ENCODE results near the gene RRP1.

Gene RRP1

GRCh38 chr21:43778469-43779335 lies 10.7 kb upstream of the RRP1 start:
- H3K79me2 ChIP-seq (ENCODE audit: control insufficient read depth, insufficient read depth, low read length, unreplicated experiment), result peaks cover 11% of the 10 kb centered on the region
- no peak overlapping the region for H3K4me3 ChIP-seq (ENCODE audit: low read depth, low read length)
- H3K4me1 ChIP-seq (ENCODE audit: control insufficient read depth, insufficient read depth, low read length, unreplicated experiment), result no peaks in the 10 kb centered on the region
- H2AFZ ChIP-seq (ENCODE audit: low read length, unreplicated experiment), result no peak overlapping the region
- no peaks in the 10 kb centered on the region for H3K36me3 ChIP-seq (ENCODE audit: insufficient read depth, low read length)
- no peak overlapping the region for H3K27ac ChIP-seq (ENCODE audit: low read depth, low read length)
- H3K27me3 ChIP-seq (ENCODE audit: insufficient read depth, low read length), result no peaks in the 10 kb centered on the region

- Histone ChIP-seq H3K79me2 (ENCODE audit: control insufficient read depth, insufficient read depth, low read length, unreplicated experiment) (peaks cover 9% of the 10 kb centered on the region), H3K36me3 (ENCODE audit: insufficient read depth, low read length) (no peaks in the 10 kb centered on the region), H3K4me1 (ENCODE audit: control insufficient read depth, insufficient read depth, low read length, unreplicated experiment) (no peaks in the 10 kb centered on the region), H3K27ac (ENCODE audit: low read depth, low read length) (no peak overlapping the region), H3K4me3 (ENCODE audit: low read depth, low read length) (no peak overlapping the region), H3K27me3 (ENCODE audit: insufficient read depth, low read length) (no peaks in the 10 kb centered on the region), H2AFZ (ENCODE audit: low read length, unreplicated experiment) (no peak overlapping the region)
These were observed 9.7 kb upstream of the RRP1 start for GRCh38 chr21:43779660-43780059.

- H3K27ac ChIP-seq (ENCODE audit: low read depth, low read length), result no peak overlapping the region
- H3K27me3 ChIP-seq (ENCODE audit: insufficient read depth, low read length), result no peaks in the 10 kb centered on the region
- no peak overlapping the region for H2AFZ ChIP-seq (ENCODE audit: low read length, unreplicated experiment)
- H3K4me1 ChIP-seq (ENCODE audit: control insufficient read depth, insufficient read depth, low read length, unreplicated experiment), result no peaks in the 10 kb centered on the region
- H3K36me3 ChIP-seq (ENCODE audit: insufficient read depth, low read length), result no peaks in the 10 kb centered on the region
- H3K79me2 ChIP-seq (ENCODE audit: control insufficient read depth, insufficient read depth, low read length, unreplicated experiment), result no peaks in the 10 kb centered on the region
- no peak overlapping the region for H3K4me3 ChIP-seq (ENCODE audit: low read depth, low read length)
These were observed 7.5 kb upstream of the RRP1 start for GRCh38 chr21:43781846-43782245.

- H3K4me3 ChIP-seq (ENCODE audit: low read depth, low read length), result no peak overlapping the region
- H3K4me1 ChIP-seq (ENCODE audit: control insufficient read depth, insufficient read depth, low read length, unreplicated experiment), result no peaks in the 10 kb centered on the region
These were observed 6.8 kb upstream of the RRP1 start for GRCh38 chr21:43782431-43783097.

GRCh38 chr21:43783098-43783700 lies 6.2 kb upstream of the RRP1 start:
- no peaks in the 10 kb centered on the region for H3K27me3 ChIP-seq (ENCODE audit: insufficient read depth, low read length)
- no peaks in the 10 kb centered on the region for H3K36me3 ChIP-seq (ENCODE audit: insufficient read depth, low read length)
- no peak overlapping the region for H2AFZ ChIP-seq (ENCODE audit: low read length, unreplicated experiment)
- no peaks in the 10 kb centered on the region for H3K79me2 ChIP-seq (ENCODE audit: control insufficient read depth, insufficient read depth, low read length, unreplicated experiment)
- no peaks in the 10 kb centered on the region for H3K4me1 ChIP-seq (ENCODE audit: control insufficient read depth, insufficient read depth, low read length, unreplicated experiment)
- H3K4me3 ChIP-seq (ENCODE audit: low read depth, low read length), result no peak overlapping the region
- H3K27ac ChIP-seq (ENCODE audit: low read depth, low read length), result no peak overlapping the region

More at GRCh38 chr21:43782431-43783097, 6.8 kb upstream of the RRP1 start:
- no peaks in the 10 kb centered on the region for H3K36me3 ChIP-seq (ENCODE audit: insufficient read depth, low read length)
- no peak overlapping the region for H3K27ac ChIP-seq (ENCODE audit: low read depth, low read length)
- no peaks in the 10 kb centered on the region for H3K79me2 ChIP-seq (ENCODE audit: control insufficient read depth, insufficient read depth, low read length, unreplicated experiment)
- H2AFZ ChIP-seq (ENCODE audit: low read length, unreplicated experiment), result no peak overlapping the region
- H3K27me3 ChIP-seq (ENCODE audit: insufficient read depth, low read length), result no peaks in the 10 kb centered on the region

GRCh38 chr21:43785134-43785533 lies 4.2 kb upstream of the RRP1 start:
- Histone ChIP-seq H2AFZ (ENCODE audit: low read length, unreplicated experiment) (no peak overlapping the region), H3K27ac (ENCODE audit: low read depth, low read length) (no peak overlapping the region), H3K4me1 (ENCODE audit: control insufficient read depth, insufficient read depth, low read length, unreplicated experiment) (no peaks in the 10 kb centered on the region), H3K4me3 (ENCODE audit: low read depth, low read length) (no peak overlapping the region), H3K36me3 (ENCODE audit: insufficient read depth, low read length) (no peaks in the 10 kb centered on the region), H3K27me3 (ENCODE audit: insufficient read depth, low read length) (no peaks in the 10 kb centered on the region), H3K79me2 (ENCODE audit: control insufficient read depth, insufficient read depth, low read length, unreplicated experiment) (peaks cover 7% of the 10 kb centered on the region)

- Histone ChIP-seq H3K4me3 (ENCODE audit: low read depth, low read length) (no peak overlapping the region), H3K79me2 (ENCODE audit: control insufficient read depth, insufficient read depth, low read length, unreplicated experiment) (peaks cover 19% of the 10 kb centered on the region), H2AFZ (ENCODE audit: low read length, unreplicated experiment) (no peak overlapping the region), H3K4me1 (ENCODE audit: control insufficient read depth, insufficient read depth, low read length, unreplicated experiment) (peaks cover 3% of the 10 kb centered on the region), H3K27me3 (ENCODE audit: insufficient read depth, low read length) (no peaks in the 10 kb centered on the region), H3K36me3 (ENCODE audit: insufficient read depth, low read length) (no peaks in the 10 kb centered on the region), H3K27ac (ENCODE audit: low read depth, low read length) (no peak overlapping the region)
These were observed 3.0 kb upstream of the RRP1 start for GRCh38 chr21:43786300-43786806.

- peaks cover 24% of the 10 kb centered on the region for H3K79me2 ChIP-seq (ENCODE audit: control insufficient read depth, insufficient read depth, low read length, unreplicated experiment)
- no peak overlapping the region for H2AFZ ChIP-seq (ENCODE audit: low read length, unreplicated experiment)
- no peak overlapping the region for H3K27ac ChIP-seq (ENCODE audit: low read depth, low read length)
- H3K4me3 ChIP-seq (ENCODE audit: low read depth, low read length), result no peak overlapping the region
- no peaks in the 10 kb centered on the region for H3K36me3 ChIP-seq (ENCODE audit: insufficient read depth, low read length)
- H3K4me1 ChIP-seq (ENCODE audit: control insufficient read depth, insufficient read depth, low read length, unreplicated experiment), result peaks cover 3% of the 10 kb centered on the region
- no peaks in the 10 kb centered on the region for H3K27me3 ChIP-seq (ENCODE audit: insufficient read depth, low read length)
These were observed 2.5 kb upstream of the RRP1 start for GRCh38 chr21:43786807-43787440.

- peaks cover 3% of the 10 kb centered on the region for H3K4me1 ChIP-seq (ENCODE audit: control insufficient read depth, insufficient read depth, low read length, unreplicated experiment)
- H2AFZ ChIP-seq (ENCODE audit: low read length, unreplicated experiment), result peak overlapping the region; percentile 66
- H3K36me3 ChIP-seq (ENCODE audit: insufficient read depth, low read length), result peaks cover 18% of the 10 kb centered on the region
- H3K27me3 ChIP-seq (ENCODE audit: insufficient read depth, low read length), result no peaks in the 10 kb centered on the region
- H3K27ac ChIP-seq (ENCODE audit: low read depth, low read length), result peak overlapping the region; percentile 8; the same call in 1 of the 2 replicates
- peak overlapping the region; percentile 94 for H3K4me3 ChIP-seq (ENCODE audit: low read depth, low read length)
- peaks cover 43% of the 10 kb centered on the region for H3K79me2 ChIP-seq (ENCODE audit: control insufficient read depth, insufficient read depth, low read length, unreplicated experiment)
These were observed 690 bp downstream of the RRP1 start for GRCh38 chr21:43790010-43790524.

GRCh38 chr21:43792406-43792805 lies 3.0 kb downstream of the RRP1 start:
- no peak overlapping the region for H3K27ac ChIP-seq (ENCODE audit: low read depth, low read length)
- peaks cover 3% of the 10 kb centered on the region for H3K4me1 ChIP-seq (ENCODE audit: control insufficient read depth, insufficient read depth, low read length, unreplicated experiment)
- peaks cover 43% of the 10 kb centered on the region for H3K79me2 ChIP-seq (ENCODE audit: control insufficient read depth, insufficient read depth, low read length, unreplicated experiment)
- H3K27me3 ChIP-seq (ENCODE audit: insufficient read depth, low read length), result no peaks in the 10 kb centered on the region
- peaks cover 18% of the 10 kb centered on the region for H3K36me3 ChIP-seq (ENCODE audit: insufficient read depth, low read length)
- no peak overlapping the region for H3K4me3 ChIP-seq (ENCODE audit: low read depth, low read length)
- no peak overlapping the region for H2AFZ ChIP-seq (ENCODE audit: low read length, unreplicated experiment)
